Stimulated activated CD8-positive, alpha-beta memory T cell treated with anti-CD3 and anti-CD28 coated beads, Interleukin-12 subunit alpha, Interleukin-12 subunit beta, amount 100 ng/mL, for 24 hours (primary cell): ENCODE results near the gene ZKSCAN1.
"Not testable (repeated sequence)": the region's sequence is repeated elsewhere in the genome, so short reads cannot be mapped to it uniquely, and the experiment has no call there.

Source experiments
- DNase-seq: peaks from one replicate; pipeline ENCODE4 v3.0.0-alpha.2; 2020; ENCODE audit errors: extremely low read depth

ZKSCAN1 gene

DNA sequence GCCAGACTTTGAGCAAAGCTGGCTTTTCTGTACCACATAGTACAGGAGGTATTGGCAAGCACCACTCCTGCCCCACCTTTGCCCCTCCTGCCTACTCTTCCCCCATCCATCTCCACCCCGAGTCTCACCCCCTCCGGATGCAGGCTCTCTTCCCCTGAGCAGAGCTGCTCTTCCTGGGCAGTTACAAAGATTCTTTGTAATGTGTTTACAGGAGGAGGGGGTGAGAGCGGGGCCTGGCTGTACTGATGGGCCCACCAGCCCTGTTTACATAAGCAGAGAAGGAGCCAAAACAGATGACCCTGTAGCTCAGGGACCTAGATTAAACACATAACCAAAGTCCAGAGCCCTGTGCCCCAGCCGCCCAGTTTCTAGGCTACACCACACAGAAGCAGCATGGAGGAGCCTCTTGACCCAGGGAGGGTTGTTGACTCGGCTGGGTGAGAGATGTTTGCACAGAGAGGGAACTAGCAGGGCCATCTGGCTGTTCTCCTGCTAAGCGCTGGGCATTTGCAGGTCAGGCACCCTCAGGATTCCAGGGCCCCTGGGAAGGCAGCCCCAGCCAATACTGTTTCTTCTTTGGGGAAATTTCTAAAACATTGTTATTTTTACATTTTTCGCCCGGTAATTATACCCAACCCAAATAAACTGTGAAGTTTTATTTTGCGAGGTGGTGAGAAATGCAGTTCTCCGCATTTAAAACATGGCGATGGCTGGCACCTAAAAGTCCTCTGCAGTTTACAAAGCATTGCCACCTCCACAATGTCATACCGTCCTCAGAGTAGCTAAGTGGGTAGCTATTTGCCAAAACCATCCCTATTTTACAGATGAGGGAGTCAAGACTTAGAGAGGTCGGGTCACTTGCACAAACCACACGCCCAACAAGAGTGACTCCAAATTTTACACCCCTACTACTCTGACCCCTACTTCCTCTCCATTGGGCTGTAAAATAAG is 11.4 kb upstream of the ZKSCAN1 start:
- DNase-seq: no peak

DNA sequence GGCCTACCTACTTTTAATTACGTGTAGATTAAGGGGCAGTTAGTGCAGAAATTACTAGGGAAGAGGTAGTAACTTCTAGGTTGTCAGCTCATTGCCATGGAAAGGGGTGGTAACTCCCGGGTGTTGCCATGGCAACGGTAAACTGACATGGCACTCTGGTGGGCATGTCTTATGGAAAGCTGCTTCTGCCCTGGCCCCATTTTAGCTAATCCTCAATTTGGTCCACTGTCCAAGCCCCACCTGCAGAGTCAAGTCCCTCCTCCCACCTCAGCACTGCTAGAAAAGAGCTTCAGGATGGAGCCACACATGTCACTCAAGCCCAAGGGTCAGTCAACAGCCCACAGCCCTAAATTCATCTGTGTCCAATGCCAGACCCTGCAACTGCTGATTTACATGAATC is 7.5 kb upstream of the ZKSCAN1 start:
- DNase-seq: no peak

DNA sequence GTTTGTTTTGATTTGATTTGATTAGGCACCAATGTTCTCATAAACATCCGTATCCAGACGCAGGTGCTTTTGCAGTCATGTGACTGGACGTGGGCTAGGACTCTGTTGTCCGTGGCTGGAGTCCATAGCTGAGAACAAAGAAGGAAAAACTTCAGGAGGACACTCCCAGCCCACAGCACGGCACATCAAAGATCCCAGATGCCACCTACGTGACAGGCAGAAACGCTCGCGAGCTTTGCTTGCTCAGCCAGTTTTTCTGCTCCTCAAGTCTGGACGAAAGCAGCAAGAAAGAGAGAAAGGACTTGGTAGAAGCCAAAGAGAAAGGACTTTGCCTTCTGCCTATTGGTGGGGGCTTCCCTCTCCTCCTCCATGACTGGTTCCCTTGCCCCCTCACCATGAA is 6.9 kb upstream of the ZKSCAN1 start:
- DNase-seq: no peak

DNA sequence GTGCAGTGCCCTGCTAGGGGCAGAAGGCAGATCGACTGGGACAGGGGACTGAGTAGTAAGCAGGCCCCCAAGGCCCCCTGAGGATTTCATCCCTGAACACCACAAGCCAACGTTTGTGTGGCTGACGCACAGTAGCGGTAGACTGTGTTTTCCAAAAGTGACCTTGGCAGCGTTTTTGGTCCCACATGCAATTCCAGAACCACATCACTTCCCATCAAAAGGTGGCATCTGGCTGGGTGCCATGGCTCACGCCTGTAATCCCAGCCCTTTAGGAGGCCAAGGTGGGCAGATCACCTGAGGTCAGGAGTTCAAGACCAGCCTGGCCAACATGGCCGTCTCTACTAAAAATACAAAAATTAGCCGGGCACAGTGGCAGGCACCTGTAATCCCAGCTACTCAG is 5.4 kb upstream of the ZKSCAN1 start:
- not testable (repeated sequence) for DNase-seq

DNA sequence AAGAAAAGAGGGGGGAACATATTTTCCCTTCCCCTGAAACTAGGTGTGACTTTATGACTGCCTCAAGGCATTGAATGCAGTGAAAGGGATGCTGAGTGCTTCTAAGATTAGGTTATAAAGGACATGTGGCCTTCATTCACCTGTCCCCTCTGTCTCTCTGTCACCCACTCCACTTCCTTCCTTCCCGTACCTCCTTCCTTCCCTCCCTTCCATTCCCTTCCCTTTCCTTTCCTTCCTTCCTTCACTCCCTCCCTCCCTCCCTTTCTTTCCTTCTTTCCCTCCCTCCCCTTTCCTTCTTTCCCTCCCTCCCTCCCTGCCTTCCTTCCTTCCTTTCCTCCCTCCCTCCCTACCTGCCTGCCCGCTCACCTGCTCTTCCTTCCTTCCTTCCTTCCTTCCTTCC is 4.5 kb upstream of the ZKSCAN1 start:
- DNase-seq: no peak

DNA sequence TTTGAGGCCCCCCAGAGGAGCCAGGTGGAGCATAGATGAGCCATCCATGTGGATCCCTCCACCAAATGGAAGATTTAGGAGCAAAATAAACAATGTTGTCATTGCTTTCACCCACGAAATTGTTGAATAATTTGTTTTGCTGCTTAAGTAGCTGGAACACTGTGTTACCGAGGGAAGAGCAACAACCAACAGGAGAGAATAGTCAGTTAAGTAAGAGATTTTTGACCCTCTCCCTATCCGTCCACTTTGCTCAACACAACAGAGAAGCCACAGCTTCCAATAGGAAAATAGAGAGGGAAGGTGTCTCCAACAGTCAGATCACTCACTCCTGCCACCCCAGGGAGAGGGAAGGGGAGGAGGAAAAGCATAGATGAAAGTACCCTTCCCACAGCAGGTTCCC is 3.9 kb upstream of the ZKSCAN1 start:
- no peak for DNase-seq

DNA sequence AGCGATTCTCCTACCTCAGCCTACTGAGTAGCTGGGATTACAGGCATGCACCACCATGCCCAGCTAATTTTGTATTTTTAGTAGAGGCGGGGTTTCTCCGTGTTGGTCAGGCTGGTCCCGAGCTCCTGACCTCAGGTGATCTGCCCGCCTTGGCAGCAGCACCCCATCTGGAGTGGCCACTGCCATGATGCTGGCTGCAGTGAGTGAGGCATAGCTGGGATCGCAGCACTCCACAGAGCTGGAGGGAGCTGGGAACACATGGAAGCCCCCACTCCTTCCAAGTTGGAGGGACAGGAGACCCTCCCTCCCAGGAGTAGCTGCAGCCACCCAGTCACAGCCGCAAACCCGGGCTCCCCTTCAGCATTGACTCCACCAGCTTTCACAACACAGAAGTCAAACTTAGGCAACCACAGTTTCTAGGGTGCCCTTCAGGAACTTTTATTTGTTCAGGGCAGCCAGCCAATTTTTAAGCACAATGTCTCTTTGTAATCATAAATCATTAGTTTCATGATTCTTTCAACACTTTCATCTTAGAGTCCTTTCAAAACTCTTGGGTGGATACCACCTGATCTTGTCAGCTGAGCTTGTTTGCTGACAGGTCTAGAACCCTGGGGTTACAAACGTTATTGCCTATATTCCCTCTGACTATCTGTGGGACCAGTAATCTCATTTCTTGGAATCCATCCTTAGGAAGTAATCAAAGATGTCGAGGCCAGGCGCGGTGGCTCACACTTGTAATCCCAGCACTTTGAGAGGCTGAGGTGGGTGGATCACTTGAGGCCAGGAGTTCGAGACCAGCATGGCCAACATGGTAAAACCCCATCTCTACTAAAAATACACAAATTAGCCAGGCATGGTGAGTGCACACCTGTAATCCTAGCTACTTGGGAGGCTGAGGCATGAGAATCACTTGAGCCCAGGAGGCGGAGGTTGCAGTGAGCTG is 2.7 kb upstream of the ZKSCAN1 start:
- DNase-seq: not testable (repeated sequence)

DNA sequence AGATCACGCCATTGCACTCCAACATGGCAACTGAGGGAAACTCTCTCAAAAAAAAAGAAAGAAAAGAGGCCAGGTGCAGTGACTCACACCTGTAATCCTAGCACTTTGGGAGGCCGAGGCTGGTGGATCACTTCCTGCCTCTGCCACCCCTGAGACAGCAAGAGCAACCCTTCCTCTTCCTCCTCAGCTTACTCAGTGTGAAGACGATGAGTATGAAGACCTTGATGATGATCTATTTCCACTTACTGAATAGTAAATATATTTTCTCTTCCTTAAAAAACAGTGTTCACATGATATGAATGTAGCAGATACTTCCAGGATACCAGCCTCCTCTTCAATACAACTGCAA is 2.1 kb upstream of the ZKSCAN1 start:
- no peak for DNase-seq

DNA sequence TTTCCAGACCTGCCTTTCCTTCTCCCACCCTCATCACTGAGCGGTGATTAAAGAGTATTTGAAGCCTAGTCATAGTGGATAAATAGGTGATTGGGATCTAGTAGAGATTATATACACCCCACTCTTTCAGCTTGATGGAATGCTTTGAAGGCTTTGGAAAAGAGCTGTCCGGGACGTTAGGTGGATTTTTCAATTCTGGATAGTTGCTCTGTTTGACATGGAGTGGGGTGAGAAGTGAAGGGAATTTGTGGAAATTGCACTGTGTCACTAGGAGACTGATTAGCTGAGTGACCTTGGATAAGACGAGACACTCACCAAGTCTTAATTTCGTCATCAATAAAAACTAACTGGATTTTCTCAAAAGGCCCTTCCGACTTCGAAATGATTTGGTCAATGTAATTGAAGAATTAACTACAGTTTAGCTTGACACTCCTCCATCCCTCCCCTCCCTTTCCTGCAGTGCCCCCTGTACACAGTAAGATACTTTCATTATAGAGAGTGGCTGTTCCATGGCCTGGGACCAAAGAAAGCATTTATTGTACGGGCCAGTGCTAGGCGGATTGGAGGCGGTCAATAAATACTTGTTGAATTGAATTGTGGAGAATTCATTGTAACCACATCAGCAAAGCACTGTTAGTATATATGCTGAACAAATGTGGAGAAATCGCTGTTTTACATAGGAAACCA is 962 bp downstream of the ZKSCAN1 start:
- DNase-seq: no peak

DNA sequence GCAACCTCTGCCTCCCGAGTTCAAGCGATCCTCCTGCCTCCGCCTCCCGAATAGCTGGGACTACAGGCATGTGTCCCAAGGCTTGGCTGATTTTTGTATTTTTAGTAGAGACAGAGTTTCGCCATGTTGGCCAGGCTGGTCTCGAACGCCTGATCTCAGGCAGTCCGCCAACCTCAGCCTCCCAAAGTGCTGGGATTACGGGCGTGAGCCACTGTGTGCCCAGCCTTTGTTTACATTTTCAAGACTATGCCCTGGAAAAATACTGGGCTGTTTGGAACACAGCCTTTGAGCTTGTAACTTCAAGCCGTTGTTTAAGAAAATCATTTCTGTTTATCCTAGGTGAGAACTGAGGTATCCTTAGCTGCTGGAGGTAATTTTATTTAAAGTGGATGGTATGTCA is 1.9 kb downstream of the ZKSCAN1 start:
- no peak for DNase-seq

DNA sequence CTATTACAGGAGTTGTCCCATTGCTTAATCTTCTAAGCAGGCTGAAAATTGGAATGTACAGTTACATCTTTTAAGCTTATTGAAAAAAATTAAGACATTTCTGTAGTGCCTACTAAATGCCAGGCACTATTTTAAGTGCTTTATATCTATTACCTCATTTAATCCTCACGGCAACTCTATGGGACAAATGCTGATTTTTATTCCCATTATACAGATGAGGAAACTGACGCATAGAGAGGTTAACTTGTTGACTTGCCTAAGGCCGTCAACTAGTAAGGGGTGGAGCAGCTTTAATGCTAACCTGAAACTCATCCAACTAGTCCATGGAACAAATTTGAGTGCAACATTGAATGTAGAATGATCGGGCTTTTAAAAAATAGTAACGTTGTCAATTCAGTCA is 2.5 kb downstream of the ZKSCAN1 start:
- DNase-seq: no peak

DNA sequence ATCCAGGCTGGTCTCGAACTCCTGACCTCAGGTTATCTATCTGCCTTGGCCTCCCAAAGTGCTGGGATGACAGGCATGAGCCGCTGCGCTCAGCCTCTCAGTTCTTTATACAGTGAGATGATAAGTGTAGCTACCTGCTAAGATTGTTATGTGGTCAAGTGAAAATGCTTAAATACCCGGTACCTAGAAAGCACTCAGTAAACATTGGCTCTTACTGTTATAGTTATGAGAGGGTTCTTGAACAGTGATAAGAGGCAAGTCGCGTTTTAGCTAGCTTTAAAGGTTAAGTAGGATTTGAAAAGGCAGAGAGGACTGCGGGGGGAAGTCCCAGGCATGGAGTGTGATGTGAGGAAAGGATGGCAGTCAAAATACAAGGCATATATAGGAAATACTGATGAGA is 4.5 kb downstream of the ZKSCAN1 start:
- DNase-seq: no peak

DNA sequence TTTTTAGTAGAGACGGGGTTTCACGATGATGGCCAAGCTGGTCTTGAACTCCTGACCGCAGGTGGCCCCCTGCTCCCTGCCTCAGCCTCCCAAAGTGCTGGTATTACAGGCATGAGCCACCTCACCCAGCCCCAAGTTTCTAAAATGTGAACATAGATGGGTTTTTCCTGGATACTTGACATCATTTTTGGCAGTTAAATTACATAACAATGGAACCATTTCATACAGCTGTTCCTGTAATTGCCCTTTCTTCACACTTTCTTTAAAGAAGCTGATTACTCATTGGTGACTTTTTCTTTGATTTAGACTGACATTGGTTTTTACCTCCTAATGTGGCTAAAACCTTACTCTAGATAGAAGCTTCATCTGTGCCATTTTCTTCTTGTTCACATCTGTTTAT is 5.9 kb downstream of the ZKSCAN1 start:
- DNase-seq: no peak

DNA sequence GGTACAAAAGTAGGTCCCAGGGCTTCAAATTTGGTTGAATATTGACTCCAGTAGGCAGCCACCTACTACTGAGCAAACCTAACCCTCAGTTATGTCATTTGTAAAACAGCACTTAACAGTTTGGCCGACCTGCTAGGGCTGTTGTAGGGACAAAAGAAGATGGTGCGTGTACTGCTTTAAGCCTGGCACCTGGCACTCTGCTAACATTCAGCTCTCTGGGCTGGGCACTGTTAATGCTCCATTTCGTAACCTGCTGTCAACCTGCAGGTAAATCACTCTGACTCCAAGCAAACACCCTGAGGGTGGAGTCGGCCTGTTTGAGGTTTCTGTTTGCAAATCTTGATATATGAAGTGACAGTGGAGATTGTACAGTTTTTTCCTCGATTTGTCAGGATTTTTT is 7.2 kb downstream of the ZKSCAN1 start:
- no peak for DNase-seq

DNA sequence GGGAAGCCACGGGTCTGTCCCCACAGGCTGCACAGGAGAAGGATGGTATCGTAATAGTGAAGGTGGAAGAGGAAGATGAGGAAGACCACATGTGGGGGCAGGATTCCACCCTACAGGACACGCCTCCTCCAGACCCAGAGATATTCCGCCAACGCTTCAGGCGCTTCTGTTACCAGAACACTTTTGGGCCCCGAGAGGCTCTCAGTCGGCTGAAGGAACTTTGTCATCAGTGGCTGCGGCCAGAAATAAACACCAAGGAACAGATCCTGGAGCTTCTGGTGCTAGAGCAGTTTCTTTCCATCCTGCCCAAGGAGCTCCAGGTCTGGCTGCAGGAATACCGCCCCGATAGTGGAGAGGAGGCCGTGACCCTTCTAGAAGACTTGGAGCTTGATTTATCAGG is 8.1 kb downstream of the ZKSCAN1 start:
- DNase-seq: no peak

DNA sequence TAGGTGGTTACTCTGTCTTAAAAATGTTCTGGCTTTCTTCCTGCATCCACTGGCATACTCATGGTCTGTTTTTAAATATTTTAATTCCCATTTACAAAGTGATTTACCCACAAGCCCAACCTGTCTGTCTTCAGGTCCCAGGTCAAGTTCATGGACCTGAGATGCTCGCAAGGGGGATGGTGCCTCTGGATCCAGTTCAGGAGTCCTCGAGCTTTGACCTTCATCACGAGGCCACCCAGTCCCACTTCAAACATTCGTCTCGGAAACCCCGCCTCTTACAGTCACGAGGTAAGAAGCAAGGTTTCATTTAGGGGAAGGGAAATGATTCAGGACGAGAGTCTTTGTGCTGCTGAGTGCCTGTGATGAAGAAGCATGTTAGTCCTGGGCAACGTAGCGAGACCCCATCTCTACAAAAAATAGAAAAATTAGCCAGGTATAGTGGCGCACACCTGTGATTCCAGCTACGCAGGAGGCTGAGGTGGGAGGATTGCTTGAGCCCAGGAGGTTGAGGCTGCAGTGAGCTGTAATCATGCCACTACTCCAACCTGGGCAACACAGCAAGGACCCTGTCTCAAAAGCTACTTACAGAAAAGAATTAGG is 8.7 kb downstream of the ZKSCAN1 start:
- DNase-seq: no peak

DNA sequence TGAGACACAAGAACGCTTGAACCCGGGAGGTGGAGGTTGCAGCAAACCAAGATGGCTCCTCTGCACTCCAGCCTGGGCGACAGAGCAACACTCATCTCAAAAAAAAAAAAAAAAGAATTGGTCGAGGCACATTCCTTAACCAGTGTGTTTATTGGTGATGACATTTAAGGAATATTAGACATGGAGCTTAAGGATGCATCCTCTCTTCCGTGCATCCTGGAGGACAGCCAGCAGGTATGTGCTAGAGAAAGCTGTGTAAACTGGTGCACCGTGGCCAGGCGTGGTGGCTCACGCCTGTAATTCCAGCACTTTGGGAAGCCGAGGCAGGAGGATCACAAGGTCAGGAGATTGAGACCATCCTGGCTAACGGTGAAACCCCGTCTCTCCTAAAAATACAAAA is 11.8 kb downstream of the ZKSCAN1 start:
- DNase-seq: no peak

DNA sequence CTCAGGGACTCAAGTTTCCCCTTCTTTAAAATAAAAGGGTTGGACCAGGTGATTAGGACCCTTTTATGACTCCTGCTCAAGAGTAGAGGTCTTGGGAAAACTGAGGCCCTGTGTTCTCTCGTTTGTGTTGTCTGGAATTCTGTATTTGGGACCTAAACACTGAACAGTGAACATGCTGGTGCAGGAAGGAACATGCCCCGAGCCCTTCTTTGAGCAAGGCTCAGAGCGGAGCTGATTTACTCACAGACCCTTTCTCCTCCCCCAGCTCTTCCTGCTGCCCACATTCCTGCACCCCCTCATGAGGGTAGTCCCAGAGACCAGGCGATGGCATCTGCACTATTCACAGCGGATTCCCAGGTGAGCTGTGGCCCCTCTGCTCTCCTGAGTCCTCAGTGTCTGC is 14.2 kb downstream of the ZKSCAN1 start:
- DNase-seq: no peak

DNA sequence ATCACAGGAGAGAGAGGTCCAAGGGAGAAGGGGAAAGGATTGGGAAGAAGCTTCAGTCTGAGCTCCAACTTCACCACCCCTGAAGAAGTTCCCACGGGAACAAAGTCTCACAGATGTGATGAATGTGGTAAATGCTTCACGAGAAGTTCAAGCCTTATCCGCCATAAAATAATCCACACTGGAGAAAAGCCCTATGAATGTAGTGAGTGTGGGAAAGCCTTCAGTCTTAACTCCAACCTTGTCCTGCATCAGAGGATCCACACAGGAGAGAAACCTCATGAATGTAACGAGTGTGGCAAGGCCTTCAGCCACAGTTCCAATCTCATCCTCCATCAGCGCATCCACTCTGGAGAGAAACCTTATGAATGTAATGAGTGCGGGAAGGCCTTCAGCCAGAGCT is 18.1 kb downstream of the ZKSCAN1 start:
- DNase-seq: no peak

DNA sequence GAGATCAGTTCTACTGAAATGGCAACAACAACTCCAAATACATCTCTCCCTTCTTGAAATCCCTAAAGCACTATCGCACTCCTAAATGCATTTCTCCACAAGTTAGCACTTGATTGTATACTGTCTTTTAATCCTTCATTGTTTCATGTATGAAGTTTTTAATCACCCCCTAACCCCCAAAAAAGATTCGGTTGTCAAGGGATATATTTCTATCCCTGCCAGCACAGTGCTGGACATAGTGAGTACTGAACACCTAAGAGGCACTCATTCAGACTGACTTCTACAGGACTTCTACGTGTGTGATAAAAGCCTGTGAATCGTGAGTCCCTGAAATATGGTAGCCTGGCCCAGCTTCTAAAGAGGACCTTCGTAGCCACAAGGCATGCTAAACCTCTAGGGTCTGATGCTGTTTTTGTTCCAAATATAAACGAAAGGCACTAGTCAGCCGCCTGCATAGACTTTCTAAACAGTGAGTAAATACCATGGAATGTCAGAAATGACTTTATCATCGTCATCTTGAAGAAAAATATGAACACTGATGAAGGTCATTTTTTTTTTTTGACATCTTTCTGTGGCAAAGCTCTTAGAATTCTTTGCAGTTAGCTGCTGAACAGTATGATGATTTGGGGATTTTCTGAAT is 19.6 kb downstream of the ZKSCAN1 start:
- no peak for DNase-seq

DNA sequence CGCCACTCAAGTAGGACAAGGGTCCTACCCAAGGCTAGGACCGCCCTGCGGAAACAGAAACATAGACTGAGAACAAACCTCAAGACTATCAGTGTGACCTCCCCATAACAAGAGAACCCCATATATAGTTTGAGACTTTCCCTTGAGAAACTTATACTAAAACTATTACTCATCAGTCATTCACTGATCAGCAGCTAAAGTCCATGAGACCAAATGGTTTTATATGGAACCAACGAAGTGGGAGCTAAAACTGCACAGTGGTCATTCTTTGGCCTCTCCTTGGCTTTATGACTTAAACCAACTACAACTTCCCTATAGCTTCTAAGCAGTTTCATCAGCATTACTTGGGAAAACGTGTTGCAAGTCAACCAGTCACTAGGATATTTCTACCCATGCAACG is 20.5 kb downstream of the ZKSCAN1 start:
- DNase-seq: no peak
